HepG2 (cell line): ENCODE measurements around the gene ARHGEF4. TPM values are rescaled to one million over a fixed set of nuclear protein-coding genes. Genes with fewer than 3 reads are reported as not detected.

ENCODE experiments used
- FOXC1 ChIP-seq: sonication (generic); formaldehyde crosslinking; IDR thresholded peaks from 2 replicates; pipeline ENCODE4 v1.8.0; 2022; ENCODE audit warnings: mild to moderate bottlenecking, missing genetic modification reagents, borderline replicate concordance
- NR2F2 ChIP-seq: IDR thresholded peaks from 2 replicates; pipeline ENCODE4 v1.6.1; 2012; ENCODE audit warnings: low read depth, inconsistent platforms, borderline replicate concordance
- ZC3H4 ChIP-seq: sonication (generic); formaldehyde crosslinking; IDR thresholded peaks from 2 replicates; pipeline ENCODE4 v1.4.0; 2020; ENCODE audit warnings: missing genetic modification reagents, borderline replicate concordance
- ZNF563 ChIP-seq: sonication (generic); formaldehyde crosslinking; IDR thresholded peaks from 2 replicates; pipeline ENCODE4 v1.8.0; 2022; ENCODE audit warnings: mild to moderate bottlenecking, moderate library complexity, missing genetic modification reagents
- polyA plus RNA-seq, 8 experiments: library from polyadenylated mRNA; depleted of rRNA in 3 of 8; stranded (reverse) in 7 of 8; unstranded in 1 of 8; fragments of >200 nt; fragmentation: Illumina TruSeq in 4 of 8; extraction: Trizol in 4 of 8; gene quantifications; 2 replicates each; pipeline versions ENCODE4 v1.2.1 to v1.2.3, GENCODE V29; 2011 to 2016; ENCODE audit warnings: low read depth in 4 of 8, missing spikeins in 1 of 8, mixed read lengths in 1 of 8; ENCODE audit not compliant: insufficient read depth in 1 of 8
- total RNA-seq, 5 experiments: library from RNA; depleted of rRNA; stranded (reverse); fragments of >200 nt; fragmentation: Illumina TruSeq; extraction: Trizol; gene quantifications; 2 replicates each; pipeline ENCODE4 v1.2.3, GENCODE V29; 2016; ENCODE audit warnings: low read depth in 1 of 5
- TF ChIP-seq, protein P1 (sequence below): sonication (generic); formaldehyde crosslinking; IDR thresholded peaks from 2 replicates; pipeline ENCODE4 v1.5.1; 2020; ENCODE audit warnings: mild to moderate bottlenecking, missing genetic modification reagents
- TF ChIP-seq, protein P2 (sequence below): IDR thresholded peaks from 2 replicates; pipeline ENCODE4 v1.6.1; 2016; ENCODE audit warnings: missing compliant biosample characterization, missing genetic modification reagents, borderline replicate concordance
- TF ChIP-seq, protein P3 (sequence below): sonication (generic); formaldehyde crosslinking; IDR thresholded peaks from 2 replicates; pipeline ENCODE4 v1.5.0; 2020; ENCODE audit warnings: mild to moderate bottlenecking, missing genetic modification reagents

Gene ARHGEF4
- total and polyA plus RNA-seq, 2 of the 13 experiments (the other 11 are each of a cell fraction or from before 2014, with no cell fraction given) = 0.11 to 0.13 TPM

DNA sequence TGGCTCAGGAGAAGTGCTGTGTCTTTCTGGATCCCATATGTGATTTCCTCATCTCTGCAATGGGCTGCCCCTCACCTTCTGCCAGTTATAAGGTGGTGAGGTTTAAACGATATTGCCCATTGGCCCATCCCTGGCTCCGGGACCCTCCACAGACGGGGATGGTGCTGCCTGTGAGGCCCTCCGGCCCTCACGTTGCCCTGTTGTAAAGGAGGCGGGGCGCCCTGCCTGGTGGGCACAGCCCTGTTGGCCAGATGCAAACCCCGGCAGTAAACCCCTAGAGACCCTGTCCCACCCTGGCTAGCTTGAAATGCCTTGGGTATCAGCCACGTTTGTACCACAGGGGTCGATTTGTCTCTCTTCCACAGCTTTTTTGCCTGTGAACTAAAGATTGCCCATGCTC is 7.4 kb downstream of the ARHGEF4 start (continued):
- TF ChIP-seq, protein P1, sequence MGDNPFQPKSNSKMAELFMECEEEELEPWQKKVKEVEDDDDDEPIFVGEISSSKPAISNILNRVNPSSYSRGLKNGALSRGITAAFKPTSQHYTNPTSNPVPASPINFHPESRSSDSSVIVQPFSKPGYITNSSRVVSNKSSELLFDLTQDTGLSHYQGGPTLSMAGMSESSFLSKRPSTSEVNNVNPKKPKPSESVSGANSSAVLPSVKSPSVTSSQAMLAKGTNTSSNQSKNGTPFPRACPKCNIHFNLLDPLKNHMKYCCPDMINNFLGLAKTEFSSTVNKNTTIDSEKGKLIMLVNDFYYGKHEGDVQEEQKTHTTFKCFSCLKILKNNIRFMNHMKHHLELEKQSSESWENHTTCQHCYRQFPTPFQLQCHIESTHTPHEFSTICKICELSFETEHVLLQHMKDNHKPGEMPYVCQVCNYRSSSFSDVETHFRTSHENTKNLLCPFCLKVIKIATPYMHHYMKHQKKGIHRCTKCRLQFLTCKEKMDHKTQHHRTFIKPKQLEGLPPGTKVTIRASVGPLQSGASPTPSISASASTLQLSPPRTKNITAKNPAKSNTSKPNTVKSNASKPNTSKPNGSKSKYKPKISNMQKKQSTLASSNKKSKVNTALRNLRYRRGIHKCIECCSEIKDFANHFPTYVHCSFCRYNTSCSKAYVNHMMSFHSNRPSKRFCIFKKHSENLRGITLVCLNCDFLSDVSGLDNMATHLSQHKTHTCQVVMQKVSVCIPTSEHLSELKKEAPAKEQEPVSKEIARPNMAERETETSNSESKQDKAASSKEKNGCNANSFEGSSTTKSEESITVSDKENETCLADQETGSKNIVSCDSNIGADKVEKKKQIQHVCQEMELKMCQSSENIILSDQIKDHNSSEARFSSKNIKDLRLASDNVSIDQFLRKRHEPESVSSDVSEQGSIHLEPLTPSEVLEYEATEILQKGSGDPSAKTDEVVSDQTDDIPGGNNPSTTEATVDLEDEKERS (CRISPR knock-in tag) = no peak
- TF ChIP-seq, protein P2, sequence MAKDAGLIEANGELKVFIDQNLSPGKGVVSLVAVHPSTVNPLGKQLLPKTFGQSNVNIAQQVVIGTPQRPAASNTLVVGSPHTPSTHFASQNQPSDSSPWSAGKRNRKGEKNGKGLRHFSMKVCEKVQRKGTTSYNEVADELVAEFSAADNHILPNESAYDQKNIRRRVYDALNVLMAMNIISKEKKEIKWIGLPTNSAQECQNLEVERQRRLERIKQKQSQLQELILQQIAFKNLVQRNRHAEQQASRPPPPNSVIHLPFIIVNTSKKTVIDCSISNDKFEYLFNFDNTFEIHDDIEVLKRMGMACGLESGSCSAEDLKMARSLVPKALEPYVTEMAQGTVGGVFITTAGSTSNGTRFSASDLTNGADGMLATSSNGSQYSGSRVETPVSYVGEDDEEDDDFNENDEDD = no peak
- TF ChIP-seq FOXC1 (CRISPR knock-in tag) (no peak), ZC3H4 (CRISPR knock-in tag) (no peak), ZNF563 (CRISPR knock-in tag) (no peak), NR2F2 (no peak)
- TF ChIP-seq, protein P3, sequence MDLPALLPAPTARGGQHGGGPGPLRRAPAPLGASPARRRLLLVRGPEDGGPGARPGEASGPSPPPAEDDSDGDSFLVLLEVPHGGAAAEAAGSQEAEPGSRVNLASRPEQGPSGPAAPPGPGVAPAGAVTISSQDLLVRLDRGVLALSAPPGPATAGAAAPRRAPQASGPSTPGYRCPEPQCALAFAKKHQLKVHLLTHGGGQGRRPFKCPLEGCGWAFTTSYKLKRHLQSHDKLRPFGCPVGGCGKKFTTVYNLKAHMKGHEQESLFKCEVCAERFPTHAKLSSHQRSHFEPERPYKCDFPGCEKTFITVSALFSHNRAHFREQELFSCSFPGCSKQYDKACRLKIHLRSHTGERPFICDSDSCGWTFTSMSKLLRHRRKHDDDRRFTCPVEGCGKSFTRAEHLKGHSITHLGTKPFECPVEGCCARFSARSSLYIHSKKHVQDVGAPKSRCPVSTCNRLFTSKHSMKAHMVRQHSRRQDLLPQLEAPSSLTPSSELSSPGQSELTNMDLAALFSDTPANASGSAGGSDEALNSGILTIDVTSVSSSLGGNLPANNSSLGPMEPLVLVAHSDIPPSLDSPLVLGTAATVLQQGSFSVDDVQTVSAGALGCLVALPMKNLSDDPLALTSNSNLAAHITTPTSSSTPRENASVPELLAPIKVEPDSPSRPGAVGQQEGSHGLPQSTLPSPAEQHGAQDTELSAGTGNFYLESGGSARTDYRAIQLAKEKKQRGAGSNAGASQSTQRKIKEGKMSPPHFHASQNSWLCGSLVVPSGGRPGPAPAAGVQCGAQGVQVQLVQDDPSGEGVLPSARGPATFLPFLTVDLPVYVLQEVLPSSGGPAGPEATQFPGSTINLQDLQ (CRISPR knock-in tag) = no peak
